ENCODE results near the gene WRAP53.

Gene WRAP53

DNA sequence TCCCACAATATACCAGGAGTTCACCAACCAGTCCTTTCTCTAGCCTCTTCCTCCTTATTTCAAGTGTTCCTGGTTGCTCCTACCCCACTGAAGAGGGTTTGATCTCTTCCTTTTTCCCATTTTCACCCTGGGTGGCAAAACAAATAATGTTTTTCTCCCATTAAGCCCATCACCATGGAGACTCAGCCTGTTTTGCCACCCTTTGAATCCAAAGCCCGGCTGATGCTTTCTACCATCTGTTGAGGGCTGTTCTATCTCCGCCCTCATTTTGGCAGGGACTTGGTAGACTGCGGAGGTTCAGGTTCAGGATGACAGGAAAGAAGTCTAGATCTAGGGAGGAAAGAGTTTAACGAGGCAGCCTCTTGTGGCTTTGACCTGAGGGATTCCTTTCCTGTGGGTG lies 31.8 kb downstream of the WRAP53 start:
- no peak overlapping the region for H3K4me3 Mint-ChIP-seq
- H3K4me1 Mint-ChIP-seq (ENCODE audit: low read depth) = peaks cover 26% of the 10 kb centered on the region
- no peaks in the 10 kb centered on the region for H3K36me3 Mint-ChIP-seq (ENCODE audit: low read depth)
- no peaks in the 10 kb centered on the region for H3K9me3 Mint-ChIP-seq
- no peak overlapping the region for H3K27ac Mint-ChIP-seq
- intact Hi-C loops (cut with micrococcal nuclease) = no loop called here
- peaks cover 78% of the 10 kb centered on the region for H3K27me3 Mint-ChIP-seq

DNA sequence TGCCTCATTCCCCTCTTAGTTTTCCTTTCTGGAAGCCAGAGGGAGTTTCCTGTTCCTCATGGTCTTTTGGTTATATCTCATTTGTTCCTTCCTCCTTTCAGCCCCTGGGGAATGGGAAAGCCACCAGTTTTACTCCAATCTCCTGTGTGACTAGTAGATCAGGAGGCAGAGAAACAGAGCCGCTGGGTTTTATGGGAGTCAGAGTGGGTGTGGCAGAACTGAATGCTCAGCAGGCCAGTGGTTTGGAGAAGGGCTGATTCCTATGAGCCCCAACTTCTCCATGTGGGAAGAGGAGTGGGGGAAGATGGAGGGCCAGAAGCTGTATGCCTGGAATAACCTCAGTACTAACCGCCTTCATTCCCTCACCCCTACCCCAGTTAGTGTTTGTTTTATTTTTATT lies 33.3 kb downstream of the WRAP53 start:
- H3K27ac Mint-ChIP-seq = no peak overlapping the region
- no peaks in the 10 kb centered on the region for H3K36me3 Mint-ChIP-seq (ENCODE audit: low read depth)
- peaks cover 63% of the 10 kb centered on the region for H3K27me3 Mint-ChIP-seq
- no peak overlapping the region for H3K4me3 Mint-ChIP-seq
- peaks cover 20% of the 10 kb centered on the region for H3K4me1 Mint-ChIP-seq (ENCODE audit: low read depth)
- intact Hi-C loops (cut with micrococcal nuclease) = no loop called here
- no peaks in the 10 kb centered on the region for H3K9me3 Mint-ChIP-seq

DNA sequence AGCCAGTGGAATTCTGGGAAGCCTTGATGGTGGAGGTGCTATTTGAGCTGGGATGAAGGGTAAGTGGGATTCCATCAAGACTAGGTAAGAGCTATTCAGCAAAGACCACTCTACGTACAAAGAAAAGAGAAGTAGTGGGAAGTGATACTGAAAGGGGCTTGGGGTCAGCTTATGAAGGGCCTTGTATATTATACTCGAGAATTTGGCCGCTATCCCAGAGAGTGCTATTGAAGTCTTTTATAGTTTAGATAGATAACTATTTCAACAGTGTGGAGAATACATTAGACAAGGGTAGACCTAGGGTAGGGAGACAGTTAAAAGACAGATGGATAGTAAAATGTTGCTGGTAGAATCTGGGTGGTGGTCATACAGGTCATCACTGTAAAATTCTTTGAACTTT lies 39.6 kb downstream of the WRAP53 start:
- Mint-ChIP-seq H3K27ac (no peak overlapping the region), H3K36me3 (ENCODE audit: low read depth) (no peaks in the 10 kb centered on the region), H3K9me3 (no peaks in the 10 kb centered on the region), H3K27me3 (peaks cover 11% of the 10 kb centered on the region), H3K4me1 (ENCODE audit: low read depth) (peaks cover 15% of the 10 kb centered on the region), H3K4me3 (no peak overlapping the region)
- intact Hi-C loops (cut with micrococcal nuclease) = no loop called here

DNA sequence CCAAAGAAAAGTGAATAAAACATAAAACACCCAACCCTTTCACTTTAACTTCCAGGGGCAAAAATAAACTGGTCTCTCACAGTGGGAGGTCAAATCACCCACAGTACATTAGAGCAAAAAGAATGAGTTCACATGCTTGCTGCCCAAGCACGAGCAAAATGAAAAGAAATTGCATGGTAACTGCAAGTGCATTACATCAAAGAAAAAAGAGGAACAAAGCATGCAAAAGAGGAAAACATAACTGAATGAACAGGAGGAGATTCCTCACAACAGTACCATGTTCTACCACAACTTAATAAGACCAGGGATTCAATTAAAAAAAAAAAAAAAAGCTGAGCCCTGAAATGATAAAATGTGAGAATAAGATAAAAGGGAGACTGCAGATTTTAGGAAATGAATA lies 41.5 kb downstream of the WRAP53 start:
- peak overlapping the region; percentile 69 for H3K27ac Mint-ChIP-seq
- H3K9me3 Mint-ChIP-seq = no peaks in the 10 kb centered on the region
- no peaks in the 10 kb centered on the region for H3K36me3 Mint-ChIP-seq (ENCODE audit: low read depth)
- intact Hi-C loops (cut with micrococcal nuclease) = no loop called here
- H3K4me3 Mint-ChIP-seq = no peak overlapping the region
- peaks cover 15% of the 10 kb centered on the region for H3K4me1 Mint-ChIP-seq (ENCODE audit: low read depth)
- H3K27me3 Mint-ChIP-seq = peaks cover 9% of the 10 kb centered on the region

DNA sequence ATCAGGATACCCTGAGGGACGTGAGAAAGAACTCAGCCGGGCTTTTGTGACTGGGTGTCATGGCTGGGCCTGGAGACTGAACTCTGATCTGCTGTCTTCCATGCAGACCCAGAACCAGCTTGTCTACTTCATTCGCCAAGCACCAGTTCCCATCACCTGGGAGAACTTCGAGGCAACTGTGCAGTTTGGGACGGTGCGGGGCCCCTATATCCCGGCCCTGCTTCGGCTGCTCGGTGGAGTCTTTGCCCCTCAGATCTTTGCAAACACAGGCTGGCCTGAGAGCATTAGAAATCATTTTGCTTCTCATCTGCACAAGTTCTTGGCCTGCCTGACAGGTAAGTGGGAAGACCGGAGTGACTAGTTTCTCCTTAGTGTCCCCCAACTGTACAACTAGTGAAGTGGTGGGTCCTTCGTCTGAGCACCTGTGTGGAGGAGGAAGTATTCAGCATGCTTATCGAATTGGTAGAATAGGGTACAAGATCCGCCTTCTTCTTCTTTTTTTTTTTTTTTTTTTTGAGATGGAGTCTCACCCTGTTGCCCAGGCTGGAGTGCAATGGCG lies 44.8 kb downstream of the WRAP53 start:
- Mint-ChIP-seq H3K27me3 (peaks cover 19% of the 10 kb centered on the region), H3K9me3 (no peaks in the 10 kb centered on the region), H3K36me3 (ENCODE audit: low read depth) (no peaks in the 10 kb centered on the region), H3K4me1 (ENCODE audit: low read depth) (peaks cover 15% of the 10 kb centered on the region), H3K27ac (no peak overlapping the region), H3K4me3 (no peak overlapping the region)
- intact Hi-C loops (cut with micrococcal nuclease) = no loop called here

DNA sequence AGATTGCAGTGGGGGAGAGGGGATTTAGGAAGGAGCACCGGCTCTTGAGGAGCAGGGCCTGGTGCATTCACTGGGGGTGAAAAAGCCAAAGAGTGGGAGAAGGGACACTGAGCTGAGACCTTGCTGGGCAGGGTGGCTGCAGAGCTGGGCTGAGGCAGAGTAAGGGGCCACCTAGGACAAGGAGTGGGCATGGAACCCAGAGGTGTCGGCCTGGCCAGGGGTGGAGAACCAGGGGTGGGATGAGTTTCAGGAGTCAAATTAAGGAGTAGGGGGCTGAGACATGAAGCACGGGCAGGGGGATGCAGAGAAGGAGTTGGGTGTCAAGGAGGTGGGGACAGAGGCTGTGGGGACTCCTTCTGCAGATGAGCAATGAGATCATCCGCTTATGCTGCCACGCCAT lies 49.3 kb downstream of the WRAP53 start:
- peaks cover 41% of the 10 kb centered on the region for H3K27me3 Mint-ChIP-seq
- H3K9me3 Mint-ChIP-seq = no peaks in the 10 kb centered on the region
- H3K27ac Mint-ChIP-seq = no peak overlapping the region
- H3K4me3 Mint-ChIP-seq = no peak overlapping the region
- H3K36me3 Mint-ChIP-seq (ENCODE audit: low read depth) = no peaks in the 10 kb centered on the region
- H3K4me1 Mint-ChIP-seq (ENCODE audit: low read depth) = peaks cover 5% of the 10 kb centered on the region
- intact Hi-C loops (cut with micrococcal nuclease) = no loop called here

DNA sequence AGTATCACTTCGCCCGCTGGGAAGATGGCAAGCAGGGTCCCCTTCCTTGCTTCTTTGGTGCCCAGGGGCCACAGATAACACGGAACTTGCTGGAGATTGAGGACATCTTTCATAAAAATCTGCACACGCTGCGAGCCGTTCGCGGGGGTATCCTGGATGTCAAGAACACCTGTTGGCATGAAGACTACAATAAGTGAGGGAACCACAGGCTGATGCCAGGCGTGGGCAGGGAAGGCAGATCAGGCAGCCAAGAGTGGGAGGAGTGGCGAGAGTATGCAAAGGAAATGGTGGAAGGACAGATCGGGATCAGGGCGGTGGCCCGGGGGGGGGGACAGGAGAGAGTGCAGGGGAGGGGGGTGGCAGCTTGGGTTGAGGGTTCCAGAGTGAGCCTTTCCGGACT lies 51.5 kb downstream of the WRAP53 start:
- Mint-ChIP-seq H3K4me1 (ENCODE audit: low read depth) (peaks cover 5% of the 10 kb centered on the region), H3K27me3 (peaks cover 33% of the 10 kb centered on the region), H3K36me3 (ENCODE audit: low read depth) (no peaks in the 10 kb centered on the region), H3K27ac (no peak overlapping the region), H3K9me3 (no peaks in the 10 kb centered on the region), H3K4me3 (no peak overlapping the region)
- intact Hi-C loops (cut with micrococcal nuclease) = loop anchor here (5.0 to 10.0 kb wide), 3 partner anchors 75 to 245 kb away; no protein-coding TSS in a partner anchor

DNA sequence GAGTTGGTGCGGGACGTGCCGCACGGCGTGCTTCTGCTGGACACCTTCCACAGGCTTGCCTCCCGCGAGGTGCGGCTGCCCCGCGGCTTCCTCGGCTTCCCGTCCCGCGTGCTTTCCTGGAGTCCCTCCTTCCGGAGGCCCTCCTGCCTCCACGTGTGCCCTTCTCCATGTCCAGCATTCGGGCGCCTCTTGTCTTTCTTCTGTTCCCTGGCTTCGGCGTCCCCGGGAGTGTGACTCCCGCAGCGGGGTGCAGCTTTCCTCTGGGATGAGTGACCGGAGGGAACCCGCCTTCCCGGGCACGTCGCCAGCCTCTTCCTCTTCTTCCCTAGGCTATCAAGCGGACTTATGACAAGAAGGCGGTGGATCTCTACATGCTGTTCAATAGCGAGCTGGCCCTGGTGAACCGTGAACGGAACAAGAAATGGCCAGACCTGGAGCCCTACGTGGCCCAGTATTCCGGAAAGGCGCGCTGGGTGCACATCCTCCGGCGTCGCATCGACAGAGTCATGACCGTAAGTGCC lies 52.3 kb downstream of the WRAP53 start:
- Mint-ChIP-seq H3K4me3 (no peak overlapping the region), H3K9me3 (no peaks in the 10 kb centered on the region), H3K4me1 (ENCODE audit: low read depth) (peaks cover 5% of the 10 kb centered on the region), H3K27me3 (peaks cover 32% of the 10 kb centered on the region), H3K36me3 (ENCODE audit: low read depth) (no peaks in the 10 kb centered on the region), H3K27ac (no peak overlapping the region)
- intact Hi-C loops (cut with micrococcal nuclease) = loop anchor here (5.0 to 10.0 kb wide), 3 partner anchors 74 to 244 kb away; no protein-coding TSS in a partner anchor

DNA sequence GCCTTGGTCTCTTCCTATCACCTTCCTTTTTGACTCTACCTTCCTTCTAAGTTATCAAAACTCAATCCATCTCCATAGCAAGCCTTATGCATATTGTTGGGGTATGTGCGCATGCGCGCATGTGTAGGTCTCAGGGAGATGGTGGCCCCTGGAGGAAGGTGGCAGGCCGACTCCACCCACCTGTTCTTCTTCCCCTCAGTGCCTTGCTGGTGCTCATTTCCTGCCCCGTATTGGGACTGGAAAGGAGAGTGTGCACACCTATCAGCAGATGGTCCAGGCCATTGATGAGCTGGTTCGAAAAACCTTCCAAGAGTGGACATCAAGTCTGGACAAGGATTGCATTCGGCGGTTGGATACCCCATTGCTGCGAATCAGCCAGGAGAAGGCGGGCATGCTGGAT lies 54.5 kb downstream of the WRAP53 start:
- H3K27ac Mint-ChIP-seq = no peak overlapping the region
- no peak overlapping the region for H3K4me3 Mint-ChIP-seq
- H3K9me3 Mint-ChIP-seq = no peaks in the 10 kb centered on the region
- intact Hi-C loops (cut with micrococcal nuclease) = loop anchor here (5.0 to 10.0 kb wide), 3 partner anchors 72 to 242 kb away; no protein-coding TSS in a partner anchor
- peaks cover 5% of the 10 kb centered on the region for H3K4me1 Mint-ChIP-seq (ENCODE audit: low read depth)
- no peaks in the 10 kb centered on the region for H3K36me3 Mint-ChIP-seq (ENCODE audit: low read depth)
- peaks cover 24% of the 10 kb centered on the region for H3K27me3 Mint-ChIP-seq

DNA sequence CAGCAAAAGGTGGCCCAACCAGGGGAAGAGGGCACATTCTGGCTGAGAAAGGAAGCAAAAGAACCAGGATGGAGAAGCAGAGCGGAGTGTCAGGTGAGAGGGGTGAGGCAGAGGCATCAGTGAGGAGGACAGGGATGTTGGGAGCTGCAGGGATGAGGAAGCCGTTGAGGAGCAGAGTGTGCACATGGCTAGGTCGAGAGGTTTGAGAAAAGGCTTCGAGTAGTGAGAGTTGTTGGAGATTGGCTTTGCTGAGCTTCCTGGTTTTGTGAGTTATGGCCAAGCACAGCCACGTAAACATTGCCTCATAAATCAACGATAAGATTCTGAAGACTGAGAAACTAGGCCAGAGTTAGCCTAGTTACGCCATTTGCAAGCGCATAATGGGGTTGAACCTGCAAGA lies 56.1 kb downstream of the WRAP53 start:
- Mint-ChIP-seq H3K9me3 (no peaks in the 10 kb centered on the region), H3K27me3 (peaks cover 17% of the 10 kb centered on the region)
- intact Hi-C loops (cut with micrococcal nuclease) = loop anchor here (5.0 to 10.0 kb wide), 3 partner anchors 70 to 240 kb away; no protein-coding TSS in a partner anchor

DNA sequence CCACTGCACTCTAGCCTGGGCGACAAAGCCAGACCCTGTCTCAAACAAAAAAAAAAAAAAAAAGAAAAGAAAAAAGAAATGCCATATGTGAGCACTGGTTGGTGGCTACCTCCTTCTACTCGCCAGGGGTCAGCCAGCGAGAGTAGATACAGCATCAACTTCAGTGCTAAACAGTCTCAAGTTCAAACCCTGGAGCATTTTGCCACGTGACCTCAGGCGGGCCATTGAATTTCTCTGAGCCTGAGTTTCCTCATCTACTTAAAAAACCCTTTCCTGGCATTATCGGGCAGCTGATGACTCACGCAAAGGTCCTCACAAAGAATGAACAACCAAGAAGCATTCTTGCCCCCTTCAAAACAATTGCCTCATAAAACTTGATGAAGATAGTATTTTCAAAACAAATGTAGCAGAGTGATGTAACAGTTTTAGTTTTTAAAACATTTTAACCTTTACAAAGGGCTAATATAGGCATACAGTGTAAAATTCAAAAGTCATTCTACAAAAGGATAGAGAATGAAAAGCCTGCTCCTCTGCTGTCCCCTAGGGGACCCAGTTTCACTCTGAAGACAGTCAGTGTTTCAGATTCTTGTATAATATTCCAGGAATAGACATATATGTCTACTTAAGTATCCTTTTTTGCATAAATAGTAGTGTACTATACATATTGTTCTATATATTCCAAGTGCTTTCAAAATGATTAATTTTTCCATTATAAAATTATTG lies 57.6 kb downstream of the WRAP53 start:
- H3K27me3 Mint-ChIP-seq = peaks cover 3% of the 10 kb centered on the region
- no peaks in the 10 kb centered on the region for H3K4me1 Mint-ChIP-seq (ENCODE audit: low read depth)
- H3K27ac Mint-ChIP-seq = no peak overlapping the region
- intact Hi-C loops (cut with micrococcal nuclease) = loop anchor here (5.0 to 10.0 kb wide), 3 partner anchors 69 to 239 kb away; no protein-coding TSS in a partner anchor
- H3K36me3 Mint-ChIP-seq (ENCODE audit: low read depth) = peaks cover 7% of the 10 kb centered on the region
- H3K4me3 Mint-ChIP-seq = no peak overlapping the region
- peaks cover 11% of the 10 kb centered on the region for H3K9me3 Mint-ChIP-seq

More for the DNA sequence above, 56.1 kb downstream of the WRAP53 start:
- Mint-ChIP-seq H3K4me3 (no peak overlapping the region), H3K27ac (no peak overlapping the region), H3K4me1 (ENCODE audit: low read depth) (peaks cover 5% of the 10 kb centered on the region), H3K36me3 (ENCODE audit: low read depth) (no peaks in the 10 kb centered on the region)

DNA sequence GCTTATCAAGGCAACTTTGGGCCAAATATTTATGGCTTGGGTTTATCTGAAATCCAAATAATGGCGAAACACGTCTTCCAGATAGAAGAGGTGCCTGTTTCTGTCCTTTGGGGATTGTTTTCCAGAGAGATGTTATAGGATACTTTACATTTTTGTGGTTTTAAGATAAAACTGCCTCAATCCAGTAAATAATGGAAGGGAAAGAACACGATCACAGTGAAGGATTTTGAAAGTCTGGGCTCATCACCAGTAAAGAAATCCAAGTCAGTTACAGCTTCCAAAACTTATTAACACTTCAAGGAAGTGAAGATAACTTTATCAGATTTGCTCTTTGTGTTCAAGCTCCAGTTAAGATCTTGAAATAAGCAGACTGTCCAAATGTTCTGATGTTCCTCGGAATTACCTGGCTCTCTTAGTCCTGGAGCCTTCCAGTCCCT lies 59.4 kb downstream of the WRAP53 start:
- intact Hi-C loops (cut with micrococcal nuclease) = loop anchor here (5.0 to 10.0 kb wide), 3 partner anchors 67 to 237 kb away; no protein-coding TSS in a partner anchor
- Mint-ChIP-seq H3K4me3 (no peak overlapping the region), H3K36me3 (ENCODE audit: low read depth) (peaks cover 7% of the 10 kb centered on the region), H3K27ac (no peak overlapping the region), H3K9me3 (peaks cover 11% of the 10 kb centered on the region), H3K27me3 (peaks cover 2% of the 10 kb centered on the region), H3K4me1 (ENCODE audit: low read depth) (no peaks in the 10 kb centered on the region)

DNA sequence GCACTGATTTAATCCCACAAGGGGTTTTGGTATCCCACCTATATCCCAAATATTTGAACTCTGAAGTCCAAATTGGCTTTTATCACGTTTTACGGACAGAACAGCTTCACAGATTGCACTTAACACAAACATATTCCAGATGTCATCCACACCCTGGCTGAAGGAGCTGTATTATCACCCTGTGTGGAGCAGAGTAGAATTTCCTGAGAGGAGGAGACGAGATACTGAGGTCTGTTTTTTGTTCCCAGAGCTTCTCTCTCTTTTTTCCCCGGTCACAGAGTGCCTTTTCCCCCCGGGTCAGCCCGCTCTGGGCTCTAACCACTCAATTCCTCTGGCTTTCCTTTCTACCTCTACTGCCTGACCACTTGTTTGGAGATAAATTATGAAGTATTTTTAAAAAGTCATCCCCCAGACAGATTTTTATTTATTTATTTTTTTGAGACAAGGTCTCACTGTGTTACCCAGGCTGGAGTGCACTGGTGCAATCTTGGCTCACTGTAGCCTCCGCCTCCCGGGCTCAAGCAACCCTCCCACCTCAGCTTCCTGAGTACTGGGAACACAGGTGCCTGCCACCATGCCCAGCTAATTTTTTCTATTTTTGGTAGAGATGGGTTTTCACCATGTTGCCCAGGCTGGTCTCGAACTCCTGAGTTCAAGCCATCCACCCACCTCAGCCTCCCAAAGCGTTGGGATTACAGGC lies 59.9 kb downstream of the WRAP53 start:
- peaks cover 4% of the 10 kb centered on the region for H3K27me3 Mint-ChIP-seq
- no peaks in the 10 kb centered on the region for H3K4me1 Mint-ChIP-seq (ENCODE audit: low read depth)
- H3K9me3 Mint-ChIP-seq = peaks cover 11% of the 10 kb centered on the region
- no peak overlapping the region for H3K4me3 Mint-ChIP-seq
- intact Hi-C loops (cut with micrococcal nuclease) = loop anchor here (5.0 to 10.0 kb wide), 3 partner anchors 67 to 237 kb away; no protein-coding TSS in a partner anchor
- peaks cover 7% of the 10 kb centered on the region for H3K36me3 Mint-ChIP-seq (ENCODE audit: low read depth)
- no peak overlapping the region for H3K27ac Mint-ChIP-seq

Measured in dendritic cell treated with granulocyte-macrophage colony-stimulating factor and Interleukin-4, amounts not matched to agents 40 ng/mL and 50 ng/mL, for 4 days (primary cell).